Parathyroid adenoma (tissue), 2 donors: Measurements from ENCODE around the gene THRA.

Experiments
- H2AFZ ChIP-seq: fragments of 300-600 bp; sonication (generic); one replicate; pipeline ENCODE4 v1.7.0; 2017; ENCODE audit warnings: antibody characterized with exemption, mild to moderate bottlenecking
- H3K27ac ChIP-seq: fragments of 300-600 bp; sonication (generic); one replicate; pipeline ENCODE4 v1.7.0; 2017
- H3K27me3 ChIP-seq: fragments of 300-600 bp; sonication (generic); one replicate; pipeline ENCODE4 v1.7.0; 2017; ENCODE audit warnings: low read length; ENCODE audit not compliant: control insufficient read depth, insufficient read depth
- H3K36me3 ChIP-seq: fragments of 300-600 bp; sonication (generic); one replicate; pipeline ENCODE4 v1.7.0; 2017; ENCODE audit warnings: low read length; ENCODE audit not compliant: control insufficient read depth, insufficient read depth
- H3K4me1 ChIP-seq: fragments of 300-600 bp; sonication (generic); one replicate; pipeline ENCODE4 v1.7.0; 2017; ENCODE audit warnings: control low read depth
- H3K4me2 ChIP-seq: fragments of 300-600 bp; sonication (generic); one replicate; pipeline ENCODE4 v1.7.0; 2017; ENCODE audit warnings: low read length
- H3K4me3 ChIP-seq: fragments of 300-600 bp; sonication (generic); one replicate; pipeline ENCODE4 v1.7.0; 2017; ENCODE audit warnings: low read depth, low read length
- H3K79me2 ChIP-seq: fragments of 300-600 bp; sonication (generic); one replicate; pipeline ENCODE4 v1.7.0; 2017; ENCODE audit warnings: control low read depth
- H3K9ac ChIP-seq: fragments of 300-600 bp; sonication (generic); one replicate; pipeline ENCODE4 v1.7.0; 2017; ENCODE audit warnings: mild to moderate bottlenecking
- H3K9me3 ChIP-seq: fragments of 300-600 bp; sonication (generic); one replicate; pipeline ENCODE4 v1.7.0; 2017; ENCODE audit warnings: low read length; ENCODE audit not compliant: control insufficient read depth
- CTCF ChIP-seq: fragments of 300-600 bp; sonication (generic); IDR thresholded peaks from one replicate; pipeline ENCODE4 v1.7.0; 2017; ENCODE audit warnings: antibody characterized with exemption, mild to moderate bottlenecking
- donor health status: primary hyperparathyroidism.

The THRA gene

GRCh38 chr17:40103071-40103661, 40.4 kb downstream of the THRA start:
- Histone ChIP-seq H3K9ac (no peak overlapping the region), H2AFZ (peak overlapping the region; percentile 54), H3K4me2 (peak overlapping the region; percentile 28), H3K27me3 (no peaks in the 10 kb centered on the region), H3K36me3 (no peaks in the 10 kb centered on the region), H3K9me3 (no peaks in the 10 kb centered on the region), H3K27ac (peak overlapping the region; percentile 46), H3K4me1 (peaks cover 46% of the 10 kb centered on the region), H3K4me3 (no peak overlapping the region), H3K79me2 (no peaks in the 10 kb centered on the region)
- TF ChIP-seq CTCF: no peak

- no peak overlapping the region for H3K4me2 ChIP-seq
- H3K36me3 ChIP-seq: no peaks in the 10 kb centered on the region
- H2AFZ ChIP-seq: peak overlapping the region; percentile 54
- H3K27me3 ChIP-seq: no peaks in the 10 kb centered on the region
- peaks cover 47% of the 10 kb centered on the region for H3K4me1 ChIP-seq
- no peak overlapping the region for H3K9ac ChIP-seq
- H3K4me3 ChIP-seq: no peak overlapping the region
- no peak for TF ChIP-seq CTCF
- no peaks in the 10 kb centered on the region for H3K9me3 ChIP-seq
- no peaks in the 10 kb centered on the region for H3K79me2 ChIP-seq
- H3K27ac ChIP-seq: peak overlapping the region; percentile 46
Measured at GRCh38 chr17:40103688-40104087, 40.9 kb downstream of the THRA start.

- no peak for TF ChIP-seq CTCF
- no peaks in the 10 kb centered on the region for H3K79me2 ChIP-seq
- H3K9ac ChIP-seq: no peak overlapping the region
- H3K36me3 ChIP-seq: no peaks in the 10 kb centered on the region
- H2AFZ ChIP-seq: no peak overlapping the region
- H3K27me3 ChIP-seq: no peaks in the 10 kb centered on the region
- peaks cover 56% of the 10 kb centered on the region for H3K4me1 ChIP-seq
- H3K4me3 ChIP-seq: no peak overlapping the region
- H3K4me2 ChIP-seq: no peak overlapping the region
- no peak overlapping the region for H3K27ac ChIP-seq
- no peaks in the 10 kb centered on the region for H3K9me3 ChIP-seq
Measured at GRCh38 chr17:40104594-40105486, 42.1 kb downstream of the THRA start.

GRCh38 chr17:40105861-40106759, 43.3 kb downstream of the THRA start:
- Histone ChIP-seq H3K27me3 (no peaks in the 10 kb centered on the region), H3K9me3 (no peaks in the 10 kb centered on the region), H3K4me1 (peaks cover 65% of the 10 kb centered on the region), H3K27ac (peak overlapping the region; percentile 77), H3K4me2 (peak overlapping the region; percentile 67), H3K9ac (no peak overlapping the region), H2AFZ (peak overlapping the region; percentile 81), H3K79me2 (no peaks in the 10 kb centered on the region), H3K4me3 (no peak overlapping the region), H3K36me3 (no peaks in the 10 kb centered on the region)
- TF ChIP-seq CTCF: no peak
